Measurements from ENCODE around the gene KCNC2. TPM values are rescaled to one million over a fixed set of nuclear protein-coding genes. Genes with fewer than 3 reads are reported as not detected.

KCNC2 gene
- polyA plus RNA-seq, 3 donors, result not detected

DNA sequence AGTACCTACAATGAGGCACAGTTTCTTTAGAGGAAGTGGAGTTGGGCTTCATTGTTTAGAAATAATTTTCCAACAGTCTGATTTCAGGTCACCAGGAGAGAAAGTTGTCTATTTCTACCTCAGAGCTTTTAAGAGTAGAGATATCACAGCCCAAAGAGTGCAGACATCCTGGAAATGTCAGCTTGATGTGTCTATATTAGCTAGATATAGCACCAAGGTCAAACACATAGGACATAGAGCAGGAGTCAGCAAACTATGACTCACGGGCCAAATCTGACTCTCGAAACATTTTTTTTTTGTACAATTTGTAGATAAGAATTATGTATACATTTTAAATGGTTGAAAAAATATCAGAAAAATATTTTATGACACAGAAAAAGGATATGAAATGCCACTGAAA lies 53.7 kb downstream of the KCNC2 start:
- WGBS (ENCODE audit: insufficient coverage), result no CpG with 5 or more reads among the region's 2 CpGs

DNA sequence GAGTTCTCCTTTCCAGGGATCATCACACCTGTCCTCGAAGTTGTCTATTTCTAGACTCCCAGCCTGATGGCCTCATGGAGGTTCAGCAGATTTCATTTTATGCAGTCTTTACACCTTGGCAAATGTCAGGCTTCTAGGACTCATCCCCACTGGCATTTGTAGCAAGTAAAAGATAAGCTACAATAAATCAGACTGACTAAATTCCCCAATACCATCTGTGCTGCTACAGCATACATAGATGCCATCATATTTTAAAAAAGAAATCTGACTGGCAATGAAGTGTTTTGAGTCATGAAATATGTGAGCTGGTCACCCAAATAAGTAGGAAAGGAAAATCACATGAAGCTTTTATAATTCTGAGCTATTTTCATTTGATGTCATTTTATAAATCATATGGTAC lies 55.3 kb downstream of the KCNC2 start:
- no peaks in the 10 kb centered on the region for H3K9me3 ChIP-seq (replicated peaks in 1 of 2; ENCODE audit: control insufficient read depth in 1 of 2, insufficient read depth in 1 of 2, low read length in 2 of 2)
- H3K4me1 ChIP-seq (ENCODE audit: control insufficient read depth in 1 of 2, insufficient read depth in 2 of 2, low read length in 2 of 2), result no peaks in the 10 kb centered on the region
- WGBS (ENCODE audit: insufficient coverage), result 90% methylated on average over 1 of the region's 1 CpG
- H4K20me1 ChIP-seq (ENCODE audit: insufficient read depth, low read length), result no peaks in the 10 kb centered on the region
- H3K4me2 ChIP-seq (replicated peaks; ENCODE audit: extremely low read depth, low read length, poor library complexity, severe bottlenecking), result no peak overlapping the region
- Mint-ChIP-seq H3K36me3 (no peaks in the 10 kb centered on the region), H3K4me3 (no peak overlapping the region), H3K4me1 (no peaks in the 10 kb centered on the region), H3K9me3 (no peaks in the 10 kb centered on the region), H3K27ac (no peak overlapping the region), H3K27me3 (ENCODE audit: low read depth in 3 of 3) (no peaks in the 10 kb centered on the region)
- no peaks in the 10 kb centered on the region for H3K27me3 ChIP-seq (ENCODE audit: control insufficient read depth in 2 of 2, insufficient read depth in 2 of 2, low read length in 2 of 2)
- no peak overlapping the region for H3K9ac ChIP-seq (ENCODE audit: insufficient read depth, low read length, poor library complexity, severe bottlenecking)
- TF ChIP-seq, protein P1, sequence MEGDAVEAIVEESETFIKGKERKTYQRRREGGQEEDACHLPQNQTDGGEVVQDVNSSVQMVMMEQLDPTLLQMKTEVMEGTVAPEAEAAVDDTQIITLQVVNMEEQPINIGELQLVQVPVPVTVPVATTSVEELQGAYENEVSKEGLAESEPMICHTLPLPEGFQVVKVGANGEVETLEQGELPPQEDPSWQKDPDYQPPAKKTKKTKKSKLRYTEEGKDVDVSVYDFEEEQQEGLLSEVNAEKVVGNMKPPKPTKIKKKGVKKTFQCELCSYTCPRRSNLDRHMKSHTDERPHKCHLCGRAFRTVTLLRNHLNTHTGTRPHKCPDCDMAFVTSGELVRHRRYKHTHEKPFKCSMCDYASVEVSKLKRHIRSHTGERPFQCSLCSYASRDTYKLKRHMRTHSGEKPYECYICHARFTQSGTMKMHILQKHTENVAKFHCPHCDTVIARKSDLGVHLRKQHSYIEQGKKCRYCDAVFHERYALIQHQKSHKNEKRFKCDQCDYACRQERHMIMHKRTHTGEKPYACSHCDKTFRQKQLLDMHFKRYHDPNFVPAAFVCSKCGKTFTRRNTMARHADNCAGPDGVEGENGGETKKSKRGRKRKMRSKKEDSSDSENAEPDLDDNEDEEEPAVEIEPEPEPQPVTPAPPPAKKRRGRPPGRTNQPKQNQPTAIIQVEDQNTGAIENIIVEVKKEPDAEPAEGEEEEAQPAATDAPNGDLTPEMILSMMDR (IDR thresholded peaks at IDR 0.05), result no peak
- H3K4me3 ChIP-seq (replicated peaks in 1 of 3; ENCODE audit: low read depth in 2 of 3, low read length in 3 of 3), result no peak overlapping the region
- H3K27ac ChIP-seq (ENCODE audit: low read depth in 1 of 2, low read length in 2 of 2), result no peak overlapping the region
- intact Hi-C loops (cut with micrococcal nuclease), result no loop called here
- no peaks in the 10 kb centered on the region for H3K36me3 ChIP-seq (replicated peaks in 1 of 2; ENCODE audit: control insufficient read depth in 1 of 2, insufficient read depth in 2 of 2, low read length in 2 of 2)
- no peak for DNase-seq
- H3K79me2 ChIP-seq (ENCODE audit: insufficient read depth, low read length), result no peaks in the 10 kb centered on the region
- H2AFZ ChIP-seq (ENCODE audit: insufficient read depth, low read depth, low read length, poor library complexity, severe bottlenecking), result no peak overlapping the region

More for the DNA sequence above, 53.7 kb downstream of the KCNC2 start:
- Histone ChIP-seq H3K79me2 (ENCODE audit: insufficient read depth, low read length) (no peaks in the 10 kb centered on the region), H3K9me3 (replicated peaks in 1 of 2; ENCODE audit: control insufficient read depth in 1 of 2, insufficient read depth in 1 of 2, low read length in 2 of 2) (no peaks in the 10 kb centered on the region), H3K27me3 (ENCODE audit: control insufficient read depth in 2 of 2, insufficient read depth in 2 of 2, low read length in 2 of 2) (no peaks in the 10 kb centered on the region), H4K20me1 (ENCODE audit: insufficient read depth, low read length) (no peaks in the 10 kb centered on the region), H3K4me3 (replicated peaks in 1 of 3; ENCODE audit: low read depth in 2 of 3, low read length in 3 of 3) (no peak overlapping the region), H3K36me3 (replicated peaks in 1 of 2; ENCODE audit: control insufficient read depth in 1 of 2, insufficient read depth in 2 of 2, low read length in 2 of 2) (no peaks in the 10 kb centered on the region), H3K4me2 (replicated peaks; ENCODE audit: extremely low read depth, low read length, poor library complexity, severe bottlenecking) (no peak overlapping the region), H2AFZ (ENCODE audit: insufficient read depth, low read depth, low read length, poor library complexity, severe bottlenecking) (no peak overlapping the region), H3K4me1 (ENCODE audit: control insufficient read depth in 1 of 2, insufficient read depth in 2 of 2, low read length in 2 of 2) (no peaks in the 10 kb centered on the region), H3K27ac (ENCODE audit: low read depth in 1 of 2, low read length in 2 of 2) (no peak overlapping the region), H3K9ac (ENCODE audit: insufficient read depth, low read length, poor library complexity, severe bottlenecking) (no peak overlapping the region)
- no peak for DNase-seq
- H3K27me3 Mint-ChIP-seq (ENCODE audit: low read depth in 3 of 3), result no peaks in the 10 kb centered on the region
- no peak overlapping the region for H3K4me3 Mint-ChIP-seq
- no peak overlapping the region for H3K27ac Mint-ChIP-seq
- H3K9me3 Mint-ChIP-seq, result no peaks in the 10 kb centered on the region
- H3K36me3 Mint-ChIP-seq, result no peaks in the 10 kb centered on the region
- intact Hi-C loops (cut with micrococcal nuclease), result no loop called here
- TF ChIP-seq, protein P1 (IDR thresholded peaks at IDR 0.05), result no peak
- no peaks in the 10 kb centered on the region for H3K4me1 Mint-ChIP-seq

All from CD14-positive monocyte (primary cell).